ENCODE measurements around the gene NCAPD2. TPM values are rescaled to one million over a fixed set of nuclear protein-coding genes. Genes with fewer than 3 reads are reported as not detected.

NCAPD2 gene
- total RNA-seq = 43.6 and 59.2 TPM in 2 replicates

GRCh38 chr12:6493497-6494257, at the start of gene NCAPD2:
TSS of gene NCAPD2 (plus strand) at chr12:6494102. CDS start at chr12:6495099, 997 bp downstream.

GRCh38 chr12:6444704-6445688, 48.9 kb upstream of the NCAPD2 start, which contains the start of gene CD27:
TSS of gene CD27 (plus strand) at chr12:6444955. CDS start at chr12:6445096, 141 bp downstream.

GRCh38 chr12:6451348-6452244, 42.3 kb upstream of the NCAPD2 start, which contains the start of gene TAPBPL:
TSS of gene TAPBPL (plus strand) at chr12:6452042. CDS start at chr12:6452249, 207 bp downstream.

GRCh38 chr12:6470375-6471163, 23.3 kb upstream of the NCAPD2 start, which contains the start of gene VAMP1:
TSS of gene VAMP1 (minus strand) at chr12:6470677. CDS start at chr12:6470531, 146 bp downstream.

GRCh38 chr12:6492838-6493496, 935 bp upstream of the NCAPD2 start, which contains the start of gene MRPL51:
TSS of gene MRPL51 (minus strand) at chr12:6493262. CDS start at chr12:6493136, 126 bp downstream.

GRCh38 chr12:6533923-6534694, 40.2 kb downstream of the NCAPD2 start, which contains the start of gene GAPDH:
TSS of gene GAPDH (plus strand) at chr12:6534517. CDS start at chr12:6534833, 316 bp downstream.

Other genes starting within 250 kb of the NCAPD2 start
- gene PLEKHG6, start 183.4 kb upstream of the NCAPD2 start, total RNA-seq = not detected in 2 replicates
- gene TNFRSF1A, start 152.0 kb upstream of the NCAPD2 start, total RNA-seq = 92.7 and 109 TPM in 2 replicates
- not detected in 2 replicates for gene SCNN1A, start 118.5 kb upstream of the NCAPD2 start, total RNA-seq
- gene LTBR, start 109.9 kb upstream of the NCAPD2 start, total RNA-seq = 42.1 and 47.6 TPM in 2 replicates
- 0.12 and 0.13 TPM in 2 replicates for gene CD27, start 49.1 kb upstream of the NCAPD2 start, total RNA-seq
- 7.8 and 11.6 TPM in 2 replicates for gene TAPBPL, start 42.1 kb upstream of the NCAPD2 start, total RNA-seq
- 11.6 and 14.9 TPM in 2 replicates for gene VAMP1, start 23.4 kb upstream of the NCAPD2 start, total RNA-seq
- 182 and 190 TPM in 2 replicates for gene MRPL51, start 840 bp upstream of the NCAPD2 start, total RNA-seq
- 8,383 and 9,740 TPM in 2 replicates for gene GAPDH, start 40.4 kb downstream of the NCAPD2 start, total RNA-seq
- gene IFFO1, start 61.9 kb downstream of the NCAPD2 start, total RNA-seq = 30.0 and 44.3 TPM in 2 replicates
- gene NOP2, start 74.2 kb downstream of the NCAPD2 start, total RNA-seq = 12.3 and 19.0 TPM in 2 replicates
- gene CHD4, start 113.3 kb downstream of the NCAPD2 start, total RNA-seq = 228 and 268 TPM in 2 replicates
- gene LPAR5, start 141.9 kb downstream of the NCAPD2 start, total RNA-seq = not detected in 2 replicates
- 0.13 and 0.25 TPM in 2 replicates for gene ACRBP, start 153.3 kb downstream of the NCAPD2 start, total RNA-seq
- 26.0 and 41.9 TPM in 2 replicates for gene ING4, start 169.0 kb downstream of the NCAPD2 start, total RNA-seq
- gene ZNF384, start 195.3 kb downstream of the NCAPD2 start, total RNA-seq = 9.2 and 10.6 TPM in 2 replicates
- gene PIANP, start 206.7 kb downstream of the NCAPD2 start, total RNA-seq = 0.13 TPM in 1 of 2 replicates, not detected in the other
- gene COPS7A, start 229.9 kb downstream of the NCAPD2 start, total RNA-seq = 143 and 164 TPM in 2 replicates

All from aortic smooth muscle cell (primary cell).